H1 (cell line): ENCODE data around the gene DCDC2. TPM values are rescaled to one million over a fixed set of nuclear protein-coding genes. Genes with fewer than 3 reads are reported as not detected.
A peak's percentile ranks its signal among the peaks of the same experiment; 100 is the strongest.

ENCODE experiments used
- CTCF ChIA-PET: fragments of 300-600 bp; sonication (Branson Sonifier 250); formaldehyde crosslinking; loops from one replicate; lab custom pipeline; 2021; ENCODE audit not compliant: partially characterized antibody; lab: Charles Lee
- POLR2A ChIA-PET: fragments of 300-600 bp; sonication (Branson Sonifier 250); formaldehyde crosslinking; loops from one replicate; lab custom pipeline; 2021; ENCODE audit warnings: inconsistent platforms; ENCODE audit not compliant: partially characterized antibody; lab: Charles Lee
- DNase-seq, 2 experiments: peaks; one replicate each; pipeline versions ENCODE4 v3.0.0 to v3.0.0-alpha.2; 2010 to 2022; ENCODE audit warnings: low spot score in 2 of 2, low read depth in 1 of 2, mixed read lengths in 1 of 2
- FAIRE-seq: peaks from 2 replicates; lab custom pipeline; 2011; peaks lifted over from hg19 to GRCh38; lab: Jason Lieb, UNC
- H2AFZ ChIP-seq: 2 replicates; pipeline ENCODE4 v1.8.1; 2012; ENCODE audit warnings: low read length, inconsistent platforms
- H2AK5ac ChIP-seq: 2 replicates; pipeline ENCODE4 v1.6.1; 2013; ENCODE audit warnings: low read depth, low read length
- H2BK120ac ChIP-seq: replicated peaks from 2 replicates; pipeline ENCODE3; 2013; ENCODE audit warnings: low read depth, low read length, inconsistent platforms
- H2BK12ac ChIP-seq: 2 replicates; pipeline ENCODE4 v1.6.1; 2013; ENCODE audit warnings: low read depth, low read length
- H2BK15ac ChIP-seq: 2 replicates; pipeline ENCODE4 v1.6.1; 2013; ENCODE audit warnings: low read length
- H2BK20ac ChIP-seq: 2 replicates; pipeline ENCODE4 v1.6.1; 2013; ENCODE audit warnings: low read length
- H2BK5ac ChIP-seq: 2 replicates; pipeline ENCODE4 v1.6.1; 2013; ENCODE audit warnings: low read depth, low read length
- H3K14ac ChIP-seq: 2 replicates; pipeline ENCODE4 v1.6.1; 2013; ENCODE audit warnings: inconsistent platforms; ENCODE audit not compliant: insufficient read length
- H3K18ac ChIP-seq: 2 replicates; pipeline ENCODE4 v1.6.1; 2013; ENCODE audit warnings: low read length; ENCODE audit errors: extremely low read depth
- H3K23ac ChIP-seq: 2 replicates; pipeline ENCODE4 v1.6.1; 2013; ENCODE audit warnings: inconsistent platforms; ENCODE audit not compliant: insufficient read length
- H3K23me2 ChIP-seq: 2 replicates; pipeline ENCODE4 v1.6.1; 2013; ENCODE audit warnings: low read depth, low read length
- H3K27ac ChIP-seq: 2 replicates; pipeline ENCODE4 v1.6.1; 2011; ENCODE audit warnings: low read depth, low read length, inconsistent platforms
- H3K27me3 ChIP-seq, 4 experiments: replicated peaks in 1 of 4; 1 replicate in 1 of 4; 2 replicates in 3 of 4; pipeline versions ENCODE4 v1.6.1 to v1.8.1; 2011 to 2013; ENCODE audit warnings: low read length in 3 of 4, mild to moderate bottlenecking in 3 of 4, inconsistent platforms in 2 of 4, mixed read lengths in 2 of 4, moderate library complexity in 1 of 4; ENCODE audit not compliant: control insufficient read depth in 3 of 4, insufficient read depth in 3 of 4; ENCODE audit errors: extremely low read depth in 1 of 4
- H3K36me3 ChIP-seq, 4 experiments: 2 replicates each; pipeline versions ENCODE4 v1.6.1 to v1.8.1; 2011 to 2013; ENCODE audit warnings: mild to moderate bottlenecking in 4 of 4, low read length in 3 of 4, moderate library complexity in 2 of 4, control low read depth in 1 of 4, inconsistent platforms in 1 of 4; ENCODE audit not compliant: insufficient read depth in 4 of 4, control insufficient read depth in 2 of 4
- H3K4ac ChIP-seq: replicated peaks from 2 replicates; pipeline ENCODE3; 2013; ENCODE audit warnings: low read length, low read depth, mixed read lengths, inconsistent platforms; ENCODE audit not compliant: insufficient read length
- H3K4me1 ChIP-seq, 4 experiments: replicated peaks in 1 of 4; 1 replicate in 1 of 4; 2 replicates in 3 of 4; pipeline versions ENCODE4 v1.6.1 to v1.8.1; 2011 to 2013; ENCODE audit warnings: low read length in 3 of 4, inconsistent platforms in 2 of 4, mixed read lengths in 1 of 4; ENCODE audit not compliant: insufficient read depth in 4 of 4, control insufficient read depth in 3 of 4
- H3K4me2 ChIP-seq, 2 experiments: 2 replicates each; pipeline versions ENCODE4 v1.6.1 to v1.8.1; 2011 to 2013; ENCODE audit warnings: low read depth in 2 of 2, low read length in 2 of 2, control low read depth in 1 of 2, inconsistent platforms in 1 of 2, mild to moderate bottlenecking in 1 of 2; ENCODE audit not compliant: insufficient read depth in 1 of 2
- H3K4me3 ChIP-seq, 4 experiments: fragments of 200-600, 300-600 bp in 1 of 4; sonication (generic), shearing (Covaris generic), sonication (Bioruptor Twin) in 1 of 4; 2 replicates each; pipeline versions ENCODE4 v1.5.1 to v1.8.1; 2011 to 2016; ENCODE audit warnings: low read length in 4 of 4, low read depth in 3 of 4, control low read depth in 2 of 4, inconsistent platforms in 2 of 4, mild to moderate bottlenecking in 2 of 4, mixed read lengths in 1 of 4, moderate library complexity in 1 of 4; ENCODE audit not compliant: insufficient read depth in 2 of 4; ENCODE audit errors: extremely low read depth in 1 of 4
- H3K56ac ChIP-seq: replicated peaks from 2 replicates; pipeline ENCODE3; 2013; ENCODE audit warnings: low read depth, mild to moderate bottlenecking, mixed read lengths, low read length, inconsistent platforms; ENCODE audit not compliant: insufficient read length
- H3K79me1 ChIP-seq: 2 replicates; pipeline ENCODE4 v1.6.1; 2013; ENCODE audit warnings: low read depth, low read length, control low read depth
- H3K79me2 ChIP-seq, 2 experiments: 2 replicates each; pipeline versions ENCODE4 v1.6.1 to v1.8.1; 2012 to 2013; ENCODE audit warnings: low read length in 2 of 2, mild to moderate bottlenecking in 2 of 2, inconsistent platforms in 1 of 2; ENCODE audit not compliant: insufficient read depth in 2 of 2, control insufficient read depth in 1 of 2
- H3K9ac ChIP-seq, 4 experiments: replicated peaks in 1 of 4; 1 replicate in 1 of 4; 2 replicates in 3 of 4; pipeline versions ENCODE4 v1.6.1 to v1.8.1; 2011 to 2013; ENCODE audit warnings: low read depth in 3 of 4, low read length in 3 of 4, control low read depth in 2 of 4, mild to moderate bottlenecking in 2 of 4, moderate library complexity in 2 of 4, inconsistent platforms in 1 of 4; ENCODE audit errors: extremely low read depth in 1 of 4
- H3K9me3 ChIP-seq, 2 experiments: 2 replicates each; pipeline versions ENCODE4 v1.6.1 to v1.8.1; 2012 to 2013; ENCODE audit warnings: mild to moderate bottlenecking in 2 of 2, moderate library complexity in 2 of 2, control low read depth in 1 of 2, inconsistent platforms in 1 of 2, low read depth in 1 of 2, low read length in 1 of 2, mixed read lengths in 1 of 2; ENCODE audit not compliant: insufficient read depth in 2 of 2
- H4K20me1 ChIP-seq, 2 experiments: replicated peaks in 1 of 2; 2 replicates each; pipeline versions ENCODE3 to v1.8.1; 2011 to 2013; ENCODE audit warnings: inconsistent platforms in 2 of 2, low read length in 2 of 2, mild to moderate bottlenecking in 1 of 2; ENCODE audit not compliant: insufficient read depth in 2 of 2, control insufficient read depth in 1 of 2
- H4K5ac ChIP-seq: 2 replicates; pipeline ENCODE4 v1.6.1; 2013; ENCODE audit warnings: low read length, low read depth, mixed read lengths, inconsistent platforms; ENCODE audit not compliant: insufficient read length
- H4K8ac ChIP-seq: 2 replicates; pipeline ENCODE4 v1.8.0; 2013; ENCODE audit warnings: mild to moderate bottlenecking, moderate library complexity, low read length, inconsistent platforms; ENCODE audit not compliant: insufficient read depth; ENCODE audit errors: extremely low read depth
- H4K91ac ChIP-seq: replicated peaks from 2 replicates; pipeline ENCODE3; 2013; ENCODE audit warnings: low read length, mixed read lengths, inconsistent platforms; ENCODE audit not compliant: insufficient read length
- EP300 ChIP-seq, 2 experiments: IDR thresholded peaks; 1 replicate in 1 of 2; 2 replicates in 1 of 2; pipeline ENCODE4 v1.6.1; 2011 to 2012; ENCODE audit warnings: low read depth in 2 of 2, low read length in 2 of 2, mild to moderate bottlenecking in 2 of 2, borderline replicate concordance in 1 of 2, inconsistent platforms in 1 of 2, moderate library complexity in 1 of 2
- JUN ChIP-seq: IDR thresholded peaks from 2 replicates; pipeline ENCODE4 v1.6.1; 2011; ENCODE audit warnings: low read depth, mild to moderate bottlenecking, improper control_type of control experiment, low read length
- KDM5A ChIP-seq: fragments of 200-600 bp; IDR thresholded peaks from 2 replicates; pipeline ENCODE4 v1.7.1; 2012; ENCODE audit warnings: mild to moderate bottlenecking, low read length, inconsistent platforms, mixed read lengths
- RAD21 ChIP-seq, 2 experiments: IDR thresholded peaks in 1 of 2; conservative IDR thresholded peaks in 1 of 2; 2 replicates each; pipeline ENCODE4 v1.6.1; 2011; ENCODE audit warnings: low read depth in 2 of 2, low read length in 2 of 2, improper control_type of control experiment in 1 of 2, inconsistent platforms in 1 of 2, mild to moderate bottlenecking in 1 of 2, moderate library complexity in 1 of 2
- RFX5 ChIP-seq: IDR thresholded peaks from 2 replicates; pipeline ENCODE4 v1.6.1; 2011; ENCODE audit warnings: low read depth, low read length, improper control_type of control experiment, borderline replicate concordance
- RNF2 ChIP-seq: fragments of 200-900, 300-1000 bp; sonication (generic); IDR thresholded peaks from 2 replicates; pipeline ENCODE4 v1.7.1; 2016; ENCODE audit warnings: borderline replicate concordance, low read depth, mild to moderate bottlenecking, antibody characterized with exemption, low read length; ENCODE audit not compliant: poor library complexity, severe bottlenecking; ENCODE audit errors: missing control alignments
- TBP ChIP-seq: IDR thresholded peaks from 2 replicates; pipeline ENCODE4 v1.6.1; 2011; ENCODE audit warnings: low read depth, low read length, improper control_type of control experiment
- YY1 ChIP-seq: IDR thresholded peaks from 2 replicates; pipeline ENCODE4 v1.6.1; 2011; ENCODE audit warnings: low read depth, mild to moderate bottlenecking, low read length
- WGBS, 2 experiments: shearing (Covaris generic) in 1 of 2; methylation state at CpG; one replicate each; pipeline versions ENCODE4 v1.1.6 to v1.1.7; 2013 to 2015; ENCODE audit warnings: low lambda C conversion rate in 2 of 2, mixed read lengths in 2 of 2, inconsistent platforms in 1 of 2, low coverage in 1 of 2, missing lambda C conversion rate in 1 of 2; ENCODE audit not compliant: insufficient replicate concordance in 2 of 2, insufficient coverage in 1 of 2, insufficient read length in 1 of 2; ENCODE audit errors: extremely low coverage in 1 of 2, missing lambda C conversion rate in 1 of 2; 5-methylcytosine and 5-hydroxymethylcytosine counted together
- polyA plus RNA-seq, 7 experiments: library from polyadenylated mRNA; depleted of rRNA in 3 of 7; stranded (reverse) in 5 of 7; unstranded in 2 of 7; fragments of >200 nt in 5 of 7; fragments of 200-250 nt in 2 of 7; gene quantifications; 1 replicate in 5 of 7; 2 replicates in 1 of 7; 4 replicates in 1 of 7; pipeline versions ENCODE4 v1.2.1 to v1.2.3, GENCODE V29; 2011 to 2013; ENCODE audit warnings: missing spikeins in 2 of 7, mixed read lengths in 2 of 7
- total RNA-seq: library from RNA; stranded (reverse); fragmentation: NEBNext Ultra II Directional; extraction: Animal tissue kit (Norgen Biotek cat#: 25700); gene quantifications from 2 replicates; pipeline ENCODE4 v1.2.1, GENCODE V29; 2021

Gene DCDC2
- total and polyA plus RNA-seq, 2 of the 8 experiments (the other 6 are each of a cell fraction or from before 2014, with no cell fraction given) = 0.03 to 0.15 TPM

- H3K23ac ChIP-seq = no peak overlapping the region
- H3K79me1 ChIP-seq = no peaks in the 10 kb centered on the region
- no peak overlapping the region for H2AK5ac ChIP-seq
- 88% methylated on average over 4 of the region's 4 CpGs; no CpG with 5 or more reads in 1 of the 2 experiments for WGBS, 2 experiments
- FAIRE-seq = no peak
- H2BK120ac ChIP-seq = no peak overlapping the region
- H4K91ac ChIP-seq = no peak overlapping the region
- no peak overlapping the region for H2BK12ac ChIP-seq
- no peak overlapping the region for H3K27ac ChIP-seq
- H3K4me3 ChIP-seq = no peak overlapping the region
- peak overlapping the region; percentile 15; the same call in 1 of the 2 replicates for H2BK20ac ChIP-seq
- no peak overlapping the region for H3K9ac ChIP-seq
- no peak for TF ChIP-seq YY1
- TF ChIP-seq RAD21 (IDR thresholded peaks at IDR 0.05 in 1 of 2, conservative IDR thresholded peaks at IDR 0.05 in 1 of 2; ENCODE audit: low read depth in 2 of 2, low read length in 2 of 2) = no peak
- TF ChIP-seq EP300 (IDR thresholded peaks at IDR 0.05; ENCODE audit: borderline replicate concordance in 1 of 2, low read depth in 2 of 2, low read length in 2 of 2) = no peak
- no peak for TF ChIP-seq TBP
- no peak for TF ChIP-seq JUN
- TF ChIP-seq KDM5A = no peak
- no peak for TF ChIP-seq RNF2
- no peak for TF ChIP-seq RFX5
- ChIA-PET POLR2A (no interaction called here), CTCF (no interaction called here)
- no peak overlapping the region for H3K4me2 ChIP-seq
- H3K4me1 ChIP-seq = peaks cover 5 to 16% (median 11%) of the 10 kb centered on the region in 4 experiments; a peak in 6 of 7 replicates
- no peak overlapping the region for H4K8ac ChIP-seq
- H3K9me3 ChIP-seq = peaks cover 0 to 7% of the 10 kb centered on the region in 2 experiments; a peak in 1 of 4 replicates
- H3K18ac ChIP-seq = no peak overlapping the region
- no peak overlapping the region for H2BK5ac ChIP-seq
- no peak for DNase-seq
- H2AFZ ChIP-seq = peak overlapping the region; percentile 60
- no peak overlapping the region for H3K4ac ChIP-seq
- H3K36me3 ChIP-seq = no peaks in the 10 kb centered on the region; a peak in 1 of 8 replicates
- H2BK15ac ChIP-seq = no peak overlapping the region
- no peaks in the 10 kb centered on the region for H3K23me2 ChIP-seq
- H3K27me3 ChIP-seq = no peaks in the 10 kb centered on the region
- no peaks in the 10 kb centered on the region for H4K20me1 ChIP-seq
- no peak overlapping the region for H3K14ac ChIP-seq
- H3K79me2 ChIP-seq = no peaks in the 10 kb centered on the region
- H3K56ac ChIP-seq = no peak overlapping the region
- H4K5ac ChIP-seq = no peak overlapping the region
Observed at GRCh38 chr6:24249926-24250325, 107.9 kb downstream of the DCDC2 start.
